ENCODE results near the gene CPNE9. TPM values are rescaled to one million over a fixed set of nuclear protein-coding genes. Genes with fewer than 3 reads are reported as not detected.
A peak's percentile ranks its signal among the peaks of the same experiment; 100 is the strongest.

Gene CPNE9
- polyA plus RNA-seq, 1 of the 3 experiments (the other 2 are of a cell fraction), result 0.03 TPM

GRCh38 chr3:9732740-9733115 is 29.1 kb downstream of the CPNE9 start:
- CTCF ChIA-PET, result interaction anchor here (0.7 to 2.1 kb wide), 6 partner anchors 13 to 554 kb away, joined by 3 to 10 read pairs (median 4); partner anchors contain the start of genes CAMK1 and OGG1
- DNase-seq, result no peak
- H2AFZ ChIP-seq (ENCODE audit: low read depth), result no peak overlapping the region
- peaks cover 60% of the 10 kb centered on the region for H3K79me2 ChIP-seq (ENCODE audit: insufficient read depth)
- no peaks in the 10 kb centered on the region for H3K9me2 ChIP-seq
- H3K27me3 ChIP-seq (ENCODE audit: insufficient read depth), result no peaks in the 10 kb centered on the region
- no peak for TF ChIP-seq TEAD4 (IDR thresholded peaks at IDR 0.05; ENCODE audit: borderline replicate concordance, insufficient read depth)
- H3K9me3 ChIP-seq, result no peaks in the 10 kb centered on the region
- peak overlapping the region; percentile 84 to 91 for H3K4me3 ChIP-seq (ENCODE audit: low read depth in 2 of 2, low read length in 1 of 2)
- peak overlapping the region; percentile 98 for H3K9ac ChIP-seq
- peaks cover 9% of the 10 kb centered on the region for H3F3A ChIP-seq (replicated peaks; ENCODE audit: insufficient read depth)
- H3K36me3 ChIP-seq (replicated peaks in 1 of 2; ENCODE audit: control insufficient read depth in 1 of 2, insufficient read depth in 2 of 2, low read length in 1 of 2), result peaks cover 22 to 32% of the 10 kb centered on the region in 2 experiments
- POLR2A ChIA-PET, result interaction anchor here (0.9 to 4.4 kb wide), 2 partner anchors 12 to 17 kb away, joined by 3 to 22 read pairs; partner anchors contain the start of gene OGG1
- H3K4me2 ChIP-seq, result peak overlapping the region; percentile 100
- 0 out of 4 replicates have a peak overlapping the region, but pooled peaks of 1 of the 2 experiments have one; percentile 12 for H3K27ac ChIP-seq (ENCODE audit: low read depth in 2 of 2, low read length in 1 of 2)
- WGBS (ENCODE audit: low lambda C conversion rate), result 42% methylated on average over 7 of the region's 7 CpGs
- H4K20me1 ChIP-seq (ENCODE audit: insufficient read depth), result peaks cover 25% of the 10 kb centered on the region
- H3K4me1 ChIP-seq (ENCODE audit: control insufficient read depth in 1 of 2, insufficient read depth in 2 of 2, low read depth in 1 of 2, low read length in 1 of 2), result peaks cover 5 to 12% of the 10 kb centered on the region in 2 experiments; a peak in 1 of 4 replicates

- peaks cover 0 to 12% of the 10 kb centered on the region in 2 experiments; a peak in 1 of 4 replicates for H3K4me1 ChIP-seq (ENCODE audit: control insufficient read depth in 1 of 2, insufficient read depth in 2 of 2, low read depth in 1 of 2, low read length in 1 of 2)
- no peak overlapping the region for H3K4me3 ChIP-seq (ENCODE audit: low read depth in 2 of 2, low read length in 1 of 2)
- no peaks in the 10 kb centered on the region for H3K9me2 ChIP-seq
- CTCF ChIA-PET, result interaction anchor here (1.4 kb wide), 1 partner anchor 10 kb away, joined by 4 read pairs; no protein-coding TSS in a partner anchor
- no peaks in the 10 kb centered on the region for H3F3A ChIP-seq (replicated peaks; ENCODE audit: insufficient read depth)
- peaks cover 25% of the 10 kb centered on the region for H4K20me1 ChIP-seq (ENCODE audit: insufficient read depth)
- H3K9ac ChIP-seq, result no peak overlapping the region
- no peak for DNase-seq
- H3K79me2 ChIP-seq (ENCODE audit: insufficient read depth), result peaks cover 75% of the 10 kb centered on the region
- no peak overlapping the region for H3K4me2 ChIP-seq
- POLR2A ChIA-PET, result interaction anchor here (0.6 to 3.3 kb wide), 2 partner anchors 12 to 23 kb away, joined by 3 to 16 read pairs; partner anchors contain the start of gene OGG1
- no peak overlapping the region for H2AFZ ChIP-seq (ENCODE audit: low read depth)
- 94% methylated on average over 2 of the region's 2 CpGs for whole genome bisulfite sequencing (ENCODE audit: low lambda C conversion rate)
- no peak overlapping the region for H3K27ac ChIP-seq (ENCODE audit: low read depth in 2 of 2, low read length in 1 of 2)
- H3K36me3 ChIP-seq (replicated peaks in 1 of 2; ENCODE audit: control insufficient read depth in 1 of 2, insufficient read depth in 2 of 2, low read length in 1 of 2), result peaks cover 42 to 69% of the 10 kb centered on the region in 2 experiments
- no peaks in the 10 kb centered on the region for H3K9me3 ChIP-seq
- H3K27me3 ChIP-seq (ENCODE audit: insufficient read depth), result no peaks in the 10 kb centered on the region
- TF ChIP-seq JUND (IDR thresholded peaks at IDR 0.05) (no peak), ELF1 (IDR thresholded peaks at IDR 0.05) (no peak), GABPA (IDR thresholded peaks at IDR 0.05; ENCODE audit: low read depth) (no peak), EP300 (IDR thresholded peaks at IDR 0.05; ENCODE audit: borderline replicate concordance in 1 of 2, low read depth in 1 of 2, low read length in 1 of 2) (no peak), USF1 (IDR thresholded peaks at IDR 0.05; ENCODE audit: borderline replicate concordance, low read depth) (no peak), RAD21 (IDR thresholded peaks at IDR 0.05; ENCODE audit: low read length) (no peak), SMC3 (IDR thresholded peaks at IDR 0.05; ENCODE audit: low read depth, low read length) (no peak), TAF1 (IDR thresholded peaks at IDR 0.05; ENCODE audit: borderline replicate concordance, low read depth, low read length) (no peak), RFX5 (IDR thresholded peaks at IDR 0.05; ENCODE audit: low read length) (no peak), USF2 (IDR thresholded peaks at IDR 0.05; ENCODE audit: borderline replicate concordance, low read depth, low read length) (no peak), RXRA (IDR thresholded peaks at IDR 0.05; ENCODE audit: borderline replicate concordance, low read depth) (no peak)
Measured at GRCh38 chr3:9736831-9737230, 33.2 kb downstream of the CPNE9 start.
